A549 (cell line): ENCODE measurements around the gene RECK. TPM values are rescaled to one million over a fixed set of nuclear protein-coding genes. Genes with fewer than 3 reads are reported as not detected.
A peak's percentile ranks its signal among the peaks of the same experiment; 100 is the strongest.

Experiments used
- ATAC-seq, 2 experiments: fragments of 200-7000 bp in 1 of 2; fragments of >200 bp in 1 of 2; cut with Nextera tagmentation in 1 of 2; cut with Tn5 transposase in 1 of 2; 3 replicates each; pipeline versions ENCODE4 v1.8.0 to v1.9.1; 2018 to 2020; ENCODE audit warnings: mild to moderate bottlenecking in 1 of 2, moderate library complexity in 1 of 2
- CTCF ChIA-PET: fragments of 300-600 bp; sonication (Branson Sonifier 250); formaldehyde crosslinking; extraction: SDS; loops from one replicate; lab custom pipeline; 2021; ENCODE audit warnings: antibody characterized with exemption, inconsistent platforms; lab: Yijun Ruan, JAX
- POLR2A ChIA-PET: fragments of 350-600 bp; formaldehyde crosslinking; extraction: SDS; loops from one replicate; lab custom pipeline; 2021; ENCODE audit warnings: antibody characterized with exemption, inconsistent platforms; lab: Yijun Ruan, JAX
- DNase-seq, 2 experiments: peaks; one replicate each; pipeline versions ENCODE4 v3.0.0 to v3.0.0-alpha.2; 2011 to 2016; ENCODE audit warnings: low read depth in 1 of 2, low spot score in 1 of 2
- FAIRE-seq: peaks from 2 replicates; lab custom pipeline; 2011; peaks lifted over from hg19 to GRCh38; lab: Jason Lieb, UNC
- H3K27ac ChIP-seq, 2 experiments: fragments of >200 bp; sonication (Bioruptor Twin); formaldehyde crosslinking; 3 replicates each; pipeline ENCODE4 v1.5.1; 2016 to 2017
- H3K4me1 ChIP-seq: fragments of >200 bp; sonication (Bioruptor Twin); formaldehyde crosslinking; 3 replicates; pipeline ENCODE4 v1.6.1; 2016
- H3K4me2 ChIP-seq: fragments of >200 bp; sonication (Bioruptor Twin); formaldehyde crosslinking; 3 replicates; pipeline ENCODE4 v1.6.1; 2016
- H3K4me3 ChIP-seq: fragments of >200 bp; sonication (Bioruptor Twin); formaldehyde crosslinking; 3 replicates; pipeline ENCODE4 v1.5.1; 2016
- H3K9me3 ChIP-seq: fragments of >200 bp; sonication (Bioruptor Twin); formaldehyde crosslinking; 3 replicates; pipeline ENCODE4 v1.6.1; 2016
- CEBPB ChIP-seq, 2 experiments: fragments of >200 bp in 1 of 2; sonication (Bioruptor Twin) in 1 of 2; formaldehyde crosslinking in 1 of 2; IDR thresholded peaks; 2 replicates each; pipeline ENCODE4 v1.6.1; 2012 to 2016
- EHMT2 ChIP-seq: fragments of 200-600 bp; sonication (generic); IDR thresholded peaks from 2 replicates; pipeline ENCODE4 v1.6.1; 2016; ENCODE audit warnings: antibody characterized with exemption, low read depth, mild to moderate bottlenecking, moderate library complexity
- EP300 ChIP-seq, 2 experiments: fragments of >200 bp; sonication (Bioruptor Twin); formaldehyde crosslinking; IDR thresholded peaks; 2 replicates in 1 of 2; 3 replicates in 1 of 2; pipeline ENCODE4 v1.6.1; 2016 to 2017
- FOXS1 ChIP-seq: fragments of 250-450 bp; sonication (Bioruptor Pico); IDR thresholded peaks from 2 replicates; pipeline ENCODE4 v1.5.0; 2020; ENCODE audit warnings: mild to moderate bottlenecking, moderate library complexity
- HEYL ChIP-seq: fragments of 250-450 bp; sonication (Bioruptor Pico); IDR thresholded peaks from 2 replicates; pipeline ENCODE4 v1.8.0; 2021; ENCODE audit warnings: mild to moderate bottlenecking, moderate library complexity
- JUN ChIP-seq, 2 experiments: fragments of >200 bp; sonication (Bioruptor Twin); formaldehyde crosslinking; IDR thresholded peaks; 2 replicates in 1 of 2; 3 replicates in 1 of 2; pipeline ENCODE4 v1.6.1; 2016 to 2017
- MAZ ChIP-seq: fragments of 150-350 bp; IDR thresholded peaks from 2 replicates; pipeline ENCODE4 v1.6.1; 2014; ENCODE audit warnings: antibody characterized with exemption, low read depth, low read length, borderline replicate concordance
- NPAS2 ChIP-seq: fragments of 250-450 bp; sonication (Bioruptor Pico); IDR thresholded peaks from 2 replicates; pipeline ENCODE4 v1.8.0; 2022; ENCODE audit warnings: mild to moderate bottlenecking, moderate library complexity, borderline replicate concordance
- POLR2A ChIP-seq: IDR thresholded peaks from 2 replicates; pipeline ENCODE4 v1.6.1; 2012; ENCODE audit warnings: mild to moderate bottlenecking, low read length
- RAD21 ChIP-seq, 2 experiments: fragments of >200 bp in 1 of 2; sonication (Bioruptor Twin) in 1 of 2; formaldehyde crosslinking in 1 of 2; IDR thresholded peaks in 1 of 2; conservative IDR thresholded peaks in 1 of 2; 2 replicates in 1 of 2; 3 replicates in 1 of 2; pipeline ENCODE4 v1.6.1; 2012 to 2018; ENCODE audit warnings: inconsistent platforms in 1 of 2
- RARB ChIP-seq: fragments of 250-450 bp; sonication (Bioruptor Pico); IDR thresholded peaks from 2 replicates; pipeline ENCODE4 v1.8.0; 2021; ENCODE audit warnings: mild to moderate bottlenecking, moderate library complexity
- RNF2 ChIP-seq: fragments of 200-600 bp; sonication (generic); IDR thresholded peaks from 2 replicates; pipeline ENCODE4 v1.6.1; 2016; ENCODE audit warnings: low read depth, mild to moderate bottlenecking, antibody characterized with exemption, moderate library complexity, borderline replicate concordance
- SMC3 ChIP-seq: fragments of >200 bp; sonication (Bioruptor Twin); formaldehyde crosslinking; IDR thresholded peaks from 3 replicates; pipeline ENCODE4 v1.6.1; 2018; ENCODE audit warnings: inconsistent platforms
- TP53 ChIP-seq: fragments of 250-450 bp; sonication (Bioruptor Pico); IDR thresholded peaks from 2 replicates; pipeline ENCODE4 v1.5.0; 2021; ENCODE audit warnings: mild to moderate bottlenecking, moderate library complexity
- ZC3H11A ChIP-seq: fragments of 450-650 bp; IDR thresholded peaks from 2 replicates; pipeline ENCODE4 v1.6.1; 2014; ENCODE audit warnings: antibody characterized with exemption, mild to moderate bottlenecking
- ZFP36 ChIP-seq: fragments of 450-650 bp; IDR thresholded peaks from 2 replicates; pipeline ENCODE4 v1.6.1; 2014; ENCODE audit warnings: borderline replicate concordance; ENCODE audit not compliant: partially characterized antibody
- WGBS: methylation state at CpG from one replicate; pipeline ENCODE4 v1.1.6; 2017; ENCODE audit errors: missing lambda C conversion rate; 5-methylcytosine and 5-hydroxymethylcytosine counted together
- polyA plus RNA-seq, 4 experiments: library from polyadenylated mRNA; depleted of rRNA in 3 of 4; stranded (reverse); fragments of >200 nt; fragmentation: RNase III in 1 of 4; extraction: RNeasy Plus Mini Kit Qiagen cat#74134 plus additional on column Dnase treatment in 1 of 4; gene quantifications; 2 replicates in 3 of 4; 3 replicates in 1 of 4; pipeline ENCODE4 v1.2.3, GENCODE V29; 2011 to 2017
- TF ChIP-seq, protein P1 (sequence below): IDR thresholded peaks from 2 replicates; pipeline ENCODE4 v1.6.1; 2012
- TF ChIP-seq, protein P2 (sequence below): fragments of 150-350 bp; IDR thresholded peaks from 2 replicates; pipeline ENCODE4 v1.6.1; 2014; ENCODE audit warnings: low read depth, mild to moderate bottlenecking, low read length
- TF ChIP-seq, protein P3 (sequence below): IDR thresholded peaks from 2 replicates; pipeline ENCODE4 v1.6.1; 2012
- TF ChIP-seq, protein P4 (sequence below): fragments of 250-450 bp; sonication (Bioruptor Pico); IDR thresholded peaks from 2 replicates; pipeline ENCODE4 v1.5.0; 2021; ENCODE audit warnings: mild to moderate bottlenecking, moderate library complexity, borderline replicate concordance
- TF ChIP-seq, protein P5 (sequence below): fragments of 250-450 bp; sonication (Bioruptor Pico); IDR thresholded peaks from 2 replicates; pipeline ENCODE4 v1.5.0; 2020; ENCODE audit warnings: low read depth, mild to moderate bottlenecking, moderate library complexity
- TF ChIP-seq, protein P6 (sequence below): fragments of >200 bp; sonication (Bioruptor Twin); formaldehyde crosslinking; IDR thresholded peaks from 3 replicates; pipeline ENCODE4 v1.6.1; 2016

The RECK gene
- polyA plus RNA-seq, 2 of the 4 experiments (the other 2 are of a cell fraction), result 5.0 to 8.7 TPM

DNA sequence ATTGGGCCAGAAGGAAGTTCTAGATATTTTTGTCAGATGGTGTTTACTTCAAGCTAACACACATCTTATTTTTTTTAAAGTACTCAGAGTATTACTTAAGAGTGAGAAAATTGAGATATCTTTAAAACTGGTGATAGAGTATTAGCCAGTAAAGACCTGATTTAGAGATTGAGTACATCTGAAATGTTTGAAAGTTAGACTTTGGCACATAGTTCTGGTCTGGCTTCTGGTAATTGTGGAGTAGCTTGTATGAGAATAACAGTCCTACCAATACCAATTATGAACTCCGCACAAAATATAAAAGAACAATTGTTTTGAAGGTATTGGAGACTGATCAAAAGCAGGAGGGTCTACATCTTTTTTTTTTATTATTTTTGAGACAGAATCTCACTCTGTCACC lies 55.3 kb downstream of the RECK start:
- TF ChIP-seq FOXS1 (no peak), EHMT2 (no peak), SMC3 (no peak), POLR2A (no peak), TP53 (CRISPR knock-in tag) (no peak), RAD21 (conservative IDR thresholded peaks at IDR 0.05 in 1 of 2, IDR thresholded peaks at IDR 0.05 in 1 of 2) (no peak), CEBPB (IDR thresholded peaks at IDR 0.05) (no peak)
- TF ChIP-seq, protein P1, sequence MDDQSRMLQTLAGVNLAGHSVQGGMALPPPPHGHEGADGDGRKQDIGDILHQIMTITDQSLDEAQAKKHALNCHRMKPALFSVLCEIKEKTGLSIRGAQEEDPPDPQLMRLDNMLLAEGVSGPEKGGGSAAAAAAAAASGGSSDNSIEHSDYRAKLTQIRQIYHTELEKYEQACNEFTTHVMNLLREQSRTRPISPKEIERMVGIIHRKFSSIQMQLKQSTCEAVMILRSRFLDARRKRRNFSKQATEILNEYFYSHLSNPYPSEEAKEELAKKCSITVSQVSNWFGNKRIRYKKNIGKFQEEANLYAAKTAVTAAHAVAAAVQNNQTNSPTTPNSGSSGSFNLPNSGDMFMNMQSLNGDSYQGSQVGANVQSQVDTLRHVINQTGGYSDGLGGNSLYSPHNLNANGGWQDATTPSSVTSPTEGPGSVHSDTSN, result no peak
- H3K27ac ChIP-seq, result peak overlapping the region; percentile 45 to 72; a peak in 5 of 6 replicates
- 96% methylated on average over 1 of the region's 1 CpG for WGBS
- H3K4me1 ChIP-seq, result peaks cover 31% of the 10 kb centered on the region; the same call in 2 of the 3 replicates
- FAIRE-seq (no peak), ATAC-seq (no peak), DNase-seq (no peak)
- H3K9me3 ChIP-seq, result no peaks in the 10 kb centered on the region
- peak overlapping the region; percentile 62 for H3K4me2 ChIP-seq
- H3K4me3 ChIP-seq, result no peak overlapping the region
- ChIA-PET POLR2A (no interaction called here), CTCF (interaction anchor here (0.6 to 6.3 kb wide), 7 partner anchors 10 to 268 kb away, joined by 3 to 58 read pairs (median 4); partner anchors contain the start of genes CLTA and GLIPR2)

DNA sequence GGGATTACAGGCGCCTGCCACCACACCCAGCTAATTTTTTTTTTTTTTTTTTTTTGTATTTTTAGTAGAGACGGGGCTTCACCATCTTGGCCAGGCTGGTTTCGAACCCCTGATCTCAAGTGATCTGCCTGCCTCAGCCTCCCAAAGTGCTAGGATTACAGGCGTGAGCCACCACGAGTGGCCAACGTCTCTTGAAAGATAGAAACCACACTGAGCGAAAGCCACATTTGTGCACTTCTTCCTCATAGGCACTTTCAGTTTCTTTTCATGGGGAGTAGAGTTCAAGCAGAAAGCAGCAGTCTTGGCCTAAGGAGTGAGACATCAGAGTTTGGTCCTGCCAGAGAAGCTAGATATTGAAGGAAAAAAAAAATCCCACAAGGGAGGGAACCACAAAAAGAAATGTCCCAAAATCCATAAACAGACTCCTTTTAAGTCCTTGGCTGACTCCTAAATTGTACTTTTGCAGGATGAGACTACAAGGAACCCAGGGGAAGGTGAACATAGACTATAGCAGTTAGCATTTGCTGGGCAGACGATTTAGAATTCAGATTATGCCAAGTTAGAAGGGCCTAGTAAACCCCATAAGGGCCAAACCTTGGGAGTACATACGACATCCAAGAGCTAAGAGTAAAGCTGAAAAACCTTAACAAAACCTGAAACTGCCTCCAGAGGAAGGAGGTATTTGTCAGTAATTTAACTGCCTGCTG lies 55.9 kb downstream of the RECK start:
- Histone ChIP-seq H3K4me2 (no peak overlapping the region), H3K4me3 (no peak overlapping the region), H3K4me1 (peaks cover 31% of the 10 kb centered on the region; the same call in 2 of the 3 replicates), H3K9me3 (no peaks in the 10 kb centered on the region), H3K27ac (peak overlapping the region in 1 of 2 experiments; percentile 72; a peak in 2 of 6 replicates)
- FAIRE-seq (no peak), DNase-seq (no peak), ATAC-seq (no peak)
- ChIA-PET CTCF (interaction anchor here (0.6 to 6.3 kb wide), 9 partner anchors 9 to 1041 kb away, joined by 3 to 58 read pairs (median 4); partner anchors contain the start of genes CLTA and GLIPR2), POLR2A (no interaction called here)
- no peak for TF ChIP-seq HEYL (CRISPR knock-in tag)
- TF ChIP-seq, protein P2, sequence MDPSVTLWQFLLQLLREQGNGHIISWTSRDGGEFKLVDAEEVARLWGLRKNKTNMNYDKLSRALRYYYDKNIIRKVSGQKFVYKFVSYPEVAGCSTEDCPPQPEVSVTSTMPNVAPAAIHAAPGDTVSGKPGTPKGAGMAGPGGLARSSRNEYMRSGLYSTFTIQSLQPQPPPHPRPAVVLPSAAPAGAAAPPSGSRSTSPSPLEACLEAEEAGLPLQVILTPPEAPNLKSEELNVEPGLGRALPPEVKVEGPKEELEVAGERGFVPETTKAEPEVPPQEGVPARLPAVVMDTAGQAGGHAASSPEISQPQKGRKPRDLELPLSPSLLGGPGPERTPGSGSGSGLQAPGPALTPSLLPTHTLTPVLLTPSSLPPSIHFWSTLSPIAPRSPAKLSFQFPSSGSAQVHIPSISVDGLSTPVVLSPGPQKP, result no peak
- no peak for TF ChIP-seq RARB (CRISPR knock-in tag)
- TF ChIP-seq, protein P3, sequence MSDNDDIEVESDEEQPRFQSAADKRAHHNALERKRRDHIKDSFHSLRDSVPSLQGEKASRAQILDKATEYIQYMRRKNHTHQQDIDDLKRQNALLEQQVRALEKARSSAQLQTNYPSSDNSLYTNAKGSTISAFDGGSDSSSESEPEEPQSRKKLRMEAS, result no peak
- no peak for TF ChIP-seq EP300 (IDR thresholded peaks at IDR 0.05)
- no peak for TF ChIP-seq JUN (IDR thresholded peaks at IDR 0.05)
- TF ChIP-seq, protein P1, result no peak
- no peak for TF ChIP-seq POLR2A
- no peak for TF ChIP-seq ZFP36
- TF ChIP-seq, protein P4, sequence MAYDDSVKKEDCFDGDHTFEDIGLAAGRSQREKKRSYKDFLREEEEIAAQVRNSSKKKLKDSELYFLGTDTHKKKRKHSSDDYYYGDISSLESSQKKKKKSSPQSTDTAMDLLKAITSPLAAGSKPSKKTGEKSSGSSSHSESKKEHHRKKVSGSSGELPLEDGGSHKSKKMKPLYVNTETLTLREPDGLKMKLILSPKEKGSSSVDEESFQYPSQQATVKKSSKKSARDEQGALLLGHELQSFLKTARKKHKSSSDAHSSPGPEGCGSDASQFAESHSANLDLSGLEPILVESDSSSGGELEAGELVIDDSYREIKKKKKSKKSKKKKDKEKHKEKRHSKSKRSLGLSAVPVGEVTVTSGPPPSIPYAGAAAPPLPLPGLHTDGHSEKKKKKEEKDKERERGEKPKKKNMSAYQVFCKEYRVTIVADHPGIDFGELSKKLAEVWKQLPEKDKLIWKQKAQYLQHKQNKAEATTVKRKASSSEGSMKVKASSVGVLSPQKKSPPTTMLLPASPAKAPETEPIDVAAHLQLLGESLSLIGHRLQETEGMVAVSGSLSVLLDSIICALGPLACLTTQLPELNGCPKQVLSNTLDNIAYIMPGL (CRISPR knock-in tag), result no peak
- TF ChIP-seq, protein P5, sequence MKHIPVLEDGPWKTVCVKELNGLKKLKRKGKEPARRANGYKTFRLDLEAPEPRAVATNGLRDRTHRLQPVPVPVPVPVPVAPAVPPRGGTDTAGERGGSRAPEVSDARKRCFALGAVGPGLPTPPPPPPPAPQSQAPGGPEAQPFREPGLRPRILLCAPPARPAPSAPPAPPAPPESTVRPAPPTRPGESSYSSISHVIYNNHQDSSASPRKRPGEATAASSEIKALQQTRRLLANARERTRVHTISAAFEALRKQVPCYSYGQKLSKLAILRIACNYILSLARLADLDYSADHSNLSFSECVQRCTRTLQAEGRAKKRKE (CRISPR knock-in tag), result no peak
- no peak for TF ChIP-seq ZC3H11A
- TF ChIP-seq NPAS2, result no peak
- TF ChIP-seq, protein P6, sequence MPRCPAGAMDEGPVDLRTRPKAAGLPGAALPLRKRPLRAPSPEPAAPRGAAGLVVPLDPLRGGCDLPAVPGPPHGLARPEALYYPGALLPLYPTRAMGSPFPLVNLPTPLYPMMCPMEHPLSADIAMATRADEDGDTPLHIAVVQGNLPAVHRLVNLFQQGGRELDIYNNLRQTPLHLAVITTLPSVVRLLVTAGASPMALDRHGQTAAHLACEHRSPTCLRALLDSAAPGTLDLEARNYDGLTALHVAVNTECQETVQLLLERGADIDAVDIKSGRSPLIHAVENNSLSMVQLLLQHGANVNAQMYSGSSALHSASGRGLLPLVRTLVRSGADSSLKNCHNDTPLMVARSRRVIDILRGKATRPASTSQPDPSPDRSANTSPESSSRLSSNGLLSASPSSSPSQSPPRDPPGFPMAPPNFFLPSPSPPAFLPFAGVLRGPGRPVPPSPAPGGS, result no peak
- TF ChIP-seq MAZ, result no peak
- no peak for TF ChIP-seq RNF2
- WGBS, result 93% methylated on average over 9 of the region's 9 CpGs
